AG04450 (cell line): ENCODE results near the gene PDE11A. TPM values are rescaled to one million over a fixed set of nuclear protein-coding genes. Genes with fewer than 3 reads are reported as not detected.
"Not testable (repeated sequence)": the region's sequence is repeated elsewhere in the genome, so short reads cannot be mapped to it uniquely, and the experiment has no call there.

Experiments
- CTCF ChIA-PET: fragments of 300-600, 350-600 bp; formaldehyde crosslinking; extraction: SDS; loops from one replicate; lab custom pipeline; 2022; ENCODE audit warnings: antibody characterized with exemption, inconsistent platforms; lab: Charles Lee
- POLR2A ChIA-PET: fragments of 350-600 bp; formaldehyde crosslinking; extraction: SDS; loops from one replicate; lab custom pipeline; 2021; ENCODE audit warnings: antibody characterized with exemption, inconsistent platforms; lab: Yijun Ruan, JAX
- DNase-seq: peaks from one replicate; pipeline ENCODE4 v3.0.0-alpha.2; 2011; ENCODE audit warnings: low read depth, low spot score
- H3K27ac ChIP-seq: one replicate; pipeline ENCODE4 v1.5.1; 2012; ENCODE audit warnings: low read depth, low read length, control low read depth
- H3K27me3 ChIP-seq: one replicate; pipeline ENCODE4 v1.6.0; 2012; ENCODE audit warnings: low read length; ENCODE audit not compliant: control insufficient read depth, insufficient read depth
- H3K4me3 ChIP-seq: 2 replicates; pipeline ENCODE4 v1.5.1; 2011; ENCODE audit warnings: mild to moderate bottlenecking, low read depth, low read length, control low read depth
- H3K9me3 ChIP-seq: 2 replicates; pipeline ENCODE4 v1.5.1; 2012; ENCODE audit warnings: low read length; ENCODE audit not compliant: control insufficient read depth, insufficient read depth
- polyA plus RNA-seq: library from polyadenylated mRNA; depleted of rRNA; stranded (reverse); fragments of >200 nt; gene quantifications from 2 replicates; pipeline ENCODE4 v1.2.3, GENCODE V29; 2011
- TF ChIP-seq, protein P1 (sequence below): IDR thresholded peaks from 2 replicates; pipeline ENCODE4 v1.5.1; 2011; ENCODE audit warnings: low read depth, low read length, control low read depth, inconsistent platforms

The PDE11A gene
- polyA plus RNA-seq, 1 experiment = 0.24 TPM

DNA sequence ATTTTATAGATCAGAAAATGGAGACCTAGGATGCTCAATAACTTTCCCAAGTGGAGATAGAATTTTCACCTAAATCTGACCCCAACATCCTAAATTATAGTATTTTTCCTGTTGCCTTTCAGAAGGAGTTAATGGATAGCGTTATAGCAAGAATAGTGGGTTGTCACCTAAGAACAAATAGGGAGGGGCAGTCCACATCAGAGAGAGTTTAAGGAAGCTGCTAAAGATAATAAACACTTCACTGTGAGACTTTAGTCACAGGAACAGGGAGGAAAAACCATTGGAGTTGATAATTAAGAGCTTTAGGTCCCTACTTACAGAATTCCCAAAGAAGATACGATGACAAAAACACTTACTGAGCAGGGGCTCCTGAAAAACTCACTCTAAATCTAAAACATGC lies 229.4 kb downstream of the PDE11A start:
- Histone ChIP-seq H3K27me3 (no peaks in the 10 kb centered on the region), H3K27ac (no peak overlapping the region), H3K9me3 (no peaks in the 10 kb centered on the region), H3K4me3 (no peak overlapping the region)
- ChIA-PET POLR2A (no interaction called here), CTCF (no interaction called here)
- DNase-seq = no peak
- TF ChIP-seq, protein P1, sequence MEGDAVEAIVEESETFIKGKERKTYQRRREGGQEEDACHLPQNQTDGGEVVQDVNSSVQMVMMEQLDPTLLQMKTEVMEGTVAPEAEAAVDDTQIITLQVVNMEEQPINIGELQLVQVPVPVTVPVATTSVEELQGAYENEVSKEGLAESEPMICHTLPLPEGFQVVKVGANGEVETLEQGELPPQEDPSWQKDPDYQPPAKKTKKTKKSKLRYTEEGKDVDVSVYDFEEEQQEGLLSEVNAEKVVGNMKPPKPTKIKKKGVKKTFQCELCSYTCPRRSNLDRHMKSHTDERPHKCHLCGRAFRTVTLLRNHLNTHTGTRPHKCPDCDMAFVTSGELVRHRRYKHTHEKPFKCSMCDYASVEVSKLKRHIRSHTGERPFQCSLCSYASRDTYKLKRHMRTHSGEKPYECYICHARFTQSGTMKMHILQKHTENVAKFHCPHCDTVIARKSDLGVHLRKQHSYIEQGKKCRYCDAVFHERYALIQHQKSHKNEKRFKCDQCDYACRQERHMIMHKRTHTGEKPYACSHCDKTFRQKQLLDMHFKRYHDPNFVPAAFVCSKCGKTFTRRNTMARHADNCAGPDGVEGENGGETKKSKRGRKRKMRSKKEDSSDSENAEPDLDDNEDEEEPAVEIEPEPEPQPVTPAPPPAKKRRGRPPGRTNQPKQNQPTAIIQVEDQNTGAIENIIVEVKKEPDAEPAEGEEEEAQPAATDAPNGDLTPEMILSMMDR = no peak

DNA sequence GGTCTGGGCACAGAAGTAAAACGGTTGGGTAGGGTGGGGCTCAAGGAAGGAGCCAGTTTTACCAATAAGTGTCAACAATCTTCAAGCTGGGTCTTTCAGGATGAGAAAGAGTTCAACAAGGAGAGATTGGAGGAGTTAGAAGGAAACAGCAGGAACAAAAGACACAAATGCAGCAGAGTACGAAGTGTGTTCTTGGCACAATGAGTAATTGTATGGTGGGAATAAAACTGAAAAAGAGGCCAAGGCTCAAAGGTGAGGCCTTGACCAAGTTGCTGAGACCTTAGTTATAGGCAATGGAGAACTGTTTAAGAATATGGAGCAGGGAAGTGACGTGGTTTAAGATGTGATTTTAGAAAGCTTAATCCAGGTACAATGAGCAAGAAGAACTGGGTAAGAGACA lies 230.3 kb downstream of the PDE11A start:
- no peaks in the 10 kb centered on the region for H3K27me3 ChIP-seq
- ChIA-PET POLR2A (no interaction called here), CTCF (no interaction called here)
- TF ChIP-seq, protein P1 = no peak
- no peaks in the 10 kb centered on the region for H3K9me3 ChIP-seq
- no peak overlapping the region for H3K4me3 ChIP-seq
- H3K27ac ChIP-seq = no peak overlapping the region
- DNase-seq = no peak

DNA sequence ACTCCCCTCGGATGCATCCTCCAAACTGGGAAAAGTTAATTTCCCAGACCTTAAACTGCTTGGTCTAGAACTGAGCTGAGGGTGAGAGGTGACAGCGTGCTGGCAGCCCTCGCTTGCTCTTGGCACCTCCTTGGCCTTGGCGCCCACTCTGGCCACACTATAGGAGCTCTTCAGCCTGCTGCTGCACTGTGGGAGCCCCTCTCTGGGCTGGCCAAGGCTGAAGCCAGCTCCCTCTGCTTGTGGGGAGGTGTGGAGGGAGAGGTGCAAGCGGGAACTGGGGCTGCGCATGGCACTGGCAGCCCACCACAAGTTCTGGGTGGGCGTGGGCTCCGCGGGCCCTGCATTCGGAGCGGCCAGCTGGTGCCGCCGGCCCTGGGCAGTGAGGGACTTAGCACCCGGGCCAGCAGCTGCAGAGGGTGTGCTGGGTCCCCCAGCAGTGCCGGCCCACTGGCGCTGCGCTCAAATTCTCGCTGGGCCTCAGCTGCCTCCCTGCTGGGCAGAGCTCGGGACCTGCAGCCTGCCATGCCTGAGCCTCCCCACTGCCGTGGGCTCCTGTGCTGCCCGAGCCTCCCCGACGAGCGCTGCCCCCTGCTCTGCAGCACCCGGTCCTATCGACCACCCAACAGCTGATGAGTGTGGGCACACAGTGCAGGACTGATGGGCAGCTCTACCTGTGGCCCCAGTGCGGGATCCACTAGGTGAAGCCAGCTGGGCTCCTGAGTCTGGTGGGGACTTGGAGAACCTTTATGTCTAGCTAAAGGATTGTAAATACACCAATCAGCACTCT lies 237.0 kb downstream of the PDE11A start:
- H3K27me3 ChIP-seq, CTCF ChIA-PET, DNase-seq, POLR2A ChIA-PET, H3K4me3 ChIP-seq, H3K27ac ChIP-seq: not testable (repeated sequence)
- H3K9me3 ChIP-seq = peaks cover 10% of the 10 kb centered on the region; the same call in 1 of the 2 replicates

DNA sequence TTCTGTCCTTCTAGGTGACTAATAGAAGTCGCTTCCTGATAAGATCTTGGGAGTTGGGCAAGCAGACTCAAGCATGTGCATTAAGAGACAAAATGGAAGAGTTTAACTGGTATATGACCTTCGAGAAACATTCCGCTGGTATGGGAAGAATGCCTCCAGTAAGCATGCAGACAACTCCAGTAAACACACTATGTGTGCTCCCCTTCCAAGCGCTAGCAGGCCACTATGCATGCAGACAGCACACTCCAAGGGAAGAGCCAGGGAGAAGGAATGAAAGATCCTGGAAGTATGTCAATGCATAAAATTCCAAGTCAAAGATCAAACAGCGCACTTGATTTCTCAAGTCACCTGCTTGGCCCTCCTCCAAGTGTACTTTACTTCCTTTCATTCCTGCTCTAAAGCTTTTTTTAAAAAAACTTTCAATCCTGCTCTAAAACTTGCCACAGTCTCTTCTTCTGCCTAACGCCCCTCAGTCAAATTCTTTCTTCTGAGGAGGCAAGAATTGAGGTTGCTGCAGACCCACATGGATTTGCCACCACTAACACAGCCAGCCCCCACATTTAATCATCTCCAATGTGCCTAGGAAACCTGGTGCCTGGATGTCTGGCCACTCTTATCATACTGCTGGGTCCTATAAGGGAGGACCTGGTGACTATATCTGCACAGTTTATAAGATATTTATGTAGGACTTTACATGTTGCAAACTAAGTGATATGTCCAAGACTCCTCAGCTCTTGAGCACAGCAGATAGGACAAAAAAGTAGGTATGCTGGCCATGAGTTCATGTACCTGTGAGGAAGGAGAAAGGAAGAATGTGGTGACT lies 239.8 kb downstream of the PDE11A start:
- CTCF ChIA-PET = no interaction called here
- POLR2A ChIA-PET = no interaction called here
- H3K4me3 ChIP-seq = no peak overlapping the region
- H3K9me3 ChIP-seq = peaks cover 10% of the 10 kb centered on the region; the same call in 1 of the 2 replicates
- no peak overlapping the region for H3K27ac ChIP-seq
- no peaks in the 10 kb centered on the region for H3K27me3 ChIP-seq
- no peak for DNase-seq
- TF ChIP-seq, protein P1 = no peak

DNA sequence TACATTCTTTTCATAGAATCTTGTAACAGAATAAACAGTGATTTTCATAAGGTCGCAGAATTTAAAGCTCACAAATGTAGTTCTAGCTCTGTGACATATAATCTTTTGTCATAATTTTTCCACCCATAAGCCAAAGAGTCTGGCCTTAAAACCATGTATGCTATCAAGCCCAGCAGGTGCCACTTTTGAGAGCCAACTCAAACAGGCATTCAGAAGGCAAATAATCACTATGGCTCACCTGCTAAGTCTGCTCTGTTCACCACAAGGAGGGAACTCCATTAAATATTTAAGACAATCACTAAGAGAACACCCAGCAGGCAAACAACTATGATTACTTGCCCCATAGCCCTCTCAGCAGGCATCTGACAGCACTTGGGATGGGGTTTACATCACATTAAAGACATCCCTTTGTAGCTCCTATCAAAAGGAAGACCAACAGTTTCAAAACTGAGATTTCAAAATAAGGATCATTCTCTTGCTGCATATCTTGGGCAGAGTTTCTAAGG lies 241.6 kb downstream of the PDE11A start:
- H3K4me3 ChIP-seq = no peak overlapping the region
- DNase-seq = no peak
- ChIA-PET POLR2A (no interaction called here), CTCF (no interaction called here)
- no peaks in the 10 kb centered on the region for H3K27me3 ChIP-seq
- TF ChIP-seq, protein P1 = no peak
- no peak overlapping the region for H3K27ac ChIP-seq
- H3K9me3 ChIP-seq = peaks cover 10% of the 10 kb centered on the region; the same call in 1 of the 2 replicates
